ENCODE measurements around the gene TBL1X.
"Not testable (repeated sequence)": the region's sequence is repeated elsewhere in the genome, so short reads cannot be mapped to it uniquely, and the experiment has no call there.

TBL1X gene

DNA sequence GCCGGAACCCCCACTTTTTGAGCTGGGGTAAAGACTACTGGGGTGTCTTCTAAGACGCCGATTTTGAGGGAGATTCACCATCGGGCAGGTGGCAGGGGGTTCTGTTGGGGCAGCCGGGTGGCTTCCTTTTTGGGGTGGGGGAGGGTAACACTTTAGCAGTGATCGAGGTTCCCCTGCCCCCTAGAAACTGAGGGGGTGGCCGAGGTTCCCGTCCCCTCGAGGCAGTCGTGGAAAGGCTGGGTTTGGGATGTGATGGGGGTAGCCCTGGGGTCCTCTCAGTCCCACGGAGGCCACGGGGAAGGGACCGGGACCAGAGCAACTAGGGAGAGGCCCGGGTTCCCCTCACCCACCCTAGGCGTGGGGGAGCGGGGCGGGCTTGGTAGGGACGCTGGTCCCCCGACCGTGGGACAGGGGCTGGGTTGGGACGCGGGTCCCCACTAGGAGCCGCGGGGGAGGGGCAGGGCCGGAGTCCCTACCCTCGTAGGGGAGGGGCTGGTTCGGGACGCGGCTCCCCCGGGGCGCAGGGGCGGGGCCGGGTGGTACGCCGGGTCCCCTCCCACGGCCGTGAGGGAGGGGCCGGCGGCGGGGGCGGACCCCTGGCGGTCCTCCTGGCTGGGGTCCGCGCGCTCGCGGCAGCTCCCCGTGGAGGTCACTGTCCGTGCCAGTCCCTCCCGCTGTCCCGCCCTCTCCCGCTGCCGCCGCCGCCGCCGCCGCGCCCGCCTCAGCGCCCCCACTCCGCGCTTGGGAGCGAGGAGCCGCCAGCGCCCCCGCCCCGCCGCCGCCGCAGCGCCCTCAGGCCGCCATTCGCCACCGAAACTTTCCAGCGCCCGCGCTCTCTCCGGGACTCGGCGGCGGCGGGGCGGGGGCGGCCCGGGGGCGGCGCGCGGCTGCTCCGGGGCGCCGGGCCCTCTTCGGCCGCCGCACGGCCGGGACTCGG is at the start of gene TBL1X:
TBL1X (plus strand) TSS at position 624 of the 937 bp plus-strand sequence. CDS start 188,529 bp downstream, outside the sequence.
- in situ Hi-C loops (cut with HindIII; ENCODE audit: low pct_ligation_motif_present, low pct_unique_long_range_greater_than_20kb, low sequenced_read_pairs), result no loop called here
- DNase-seq, result peak; percentile 63

DNA sequence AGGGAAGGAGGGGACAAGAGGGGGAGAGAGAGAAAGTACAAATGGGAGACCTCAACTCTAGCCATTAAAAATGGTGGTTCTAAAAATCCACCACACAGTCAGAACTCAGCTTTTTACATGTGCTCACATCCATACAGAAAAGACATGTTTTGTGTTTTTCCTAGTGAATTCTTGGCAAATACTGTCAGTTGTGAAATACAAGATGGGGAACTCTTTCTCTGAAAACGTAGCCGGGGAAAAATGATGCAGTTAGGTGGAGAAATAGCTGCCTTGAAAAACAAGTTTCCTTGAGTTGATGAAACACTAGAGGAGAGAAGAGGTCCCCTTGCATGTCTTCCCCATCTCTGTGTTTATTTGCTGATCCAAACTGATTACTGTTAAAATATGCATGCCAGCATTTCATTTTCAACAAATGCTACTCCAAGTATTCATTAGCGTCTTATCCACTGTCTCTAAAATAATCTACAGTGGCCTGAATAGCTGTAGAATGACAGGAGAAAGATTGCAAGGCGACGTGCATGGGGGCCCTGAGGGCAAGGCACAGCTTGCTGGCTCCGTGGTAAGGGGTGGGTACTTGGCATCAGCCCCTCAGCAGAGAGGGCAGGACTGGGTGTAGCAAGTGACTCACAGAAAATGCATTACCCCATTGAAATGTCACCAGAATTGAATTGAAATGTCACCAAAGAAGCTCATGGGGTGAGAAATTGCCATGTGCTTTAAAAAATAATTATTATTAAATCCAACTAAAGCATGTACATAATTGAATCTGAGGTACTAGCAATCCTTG is 48.1 kb upstream of the TBL1X start:
- no peak for DNase-seq
- in situ Hi-C loops (cut with HindIII; ENCODE audit: low pct_ligation_motif_present, low pct_unique_long_range_greater_than_20kb, low sequenced_read_pairs), result no loop called here

DNA sequence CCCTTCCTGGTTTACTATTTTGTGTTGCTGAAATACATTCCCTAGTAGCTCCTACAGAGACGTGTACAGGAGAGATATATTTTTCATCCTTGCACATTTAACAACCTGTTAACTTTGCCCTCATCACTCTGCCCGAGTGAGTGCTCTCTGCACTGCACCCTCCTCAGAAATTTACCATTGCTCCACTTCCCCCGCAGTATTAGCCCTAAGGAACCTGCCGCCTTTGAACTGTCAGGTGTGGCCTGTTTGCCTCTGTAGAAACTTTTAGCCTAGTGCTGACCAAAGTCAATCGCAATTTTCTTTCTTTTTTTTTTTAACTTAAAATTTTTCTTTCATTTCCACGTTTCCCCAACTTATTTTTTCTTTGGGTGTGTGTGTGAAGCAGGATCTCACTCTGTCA is 46.6 kb upstream of the TBL1X start:
- in situ Hi-C loops (cut with HindIII; ENCODE audit: low pct_ligation_motif_present, low pct_unique_long_range_greater_than_20kb, low sequenced_read_pairs), result no loop called here
- DNase-seq, result no peak

DNA sequence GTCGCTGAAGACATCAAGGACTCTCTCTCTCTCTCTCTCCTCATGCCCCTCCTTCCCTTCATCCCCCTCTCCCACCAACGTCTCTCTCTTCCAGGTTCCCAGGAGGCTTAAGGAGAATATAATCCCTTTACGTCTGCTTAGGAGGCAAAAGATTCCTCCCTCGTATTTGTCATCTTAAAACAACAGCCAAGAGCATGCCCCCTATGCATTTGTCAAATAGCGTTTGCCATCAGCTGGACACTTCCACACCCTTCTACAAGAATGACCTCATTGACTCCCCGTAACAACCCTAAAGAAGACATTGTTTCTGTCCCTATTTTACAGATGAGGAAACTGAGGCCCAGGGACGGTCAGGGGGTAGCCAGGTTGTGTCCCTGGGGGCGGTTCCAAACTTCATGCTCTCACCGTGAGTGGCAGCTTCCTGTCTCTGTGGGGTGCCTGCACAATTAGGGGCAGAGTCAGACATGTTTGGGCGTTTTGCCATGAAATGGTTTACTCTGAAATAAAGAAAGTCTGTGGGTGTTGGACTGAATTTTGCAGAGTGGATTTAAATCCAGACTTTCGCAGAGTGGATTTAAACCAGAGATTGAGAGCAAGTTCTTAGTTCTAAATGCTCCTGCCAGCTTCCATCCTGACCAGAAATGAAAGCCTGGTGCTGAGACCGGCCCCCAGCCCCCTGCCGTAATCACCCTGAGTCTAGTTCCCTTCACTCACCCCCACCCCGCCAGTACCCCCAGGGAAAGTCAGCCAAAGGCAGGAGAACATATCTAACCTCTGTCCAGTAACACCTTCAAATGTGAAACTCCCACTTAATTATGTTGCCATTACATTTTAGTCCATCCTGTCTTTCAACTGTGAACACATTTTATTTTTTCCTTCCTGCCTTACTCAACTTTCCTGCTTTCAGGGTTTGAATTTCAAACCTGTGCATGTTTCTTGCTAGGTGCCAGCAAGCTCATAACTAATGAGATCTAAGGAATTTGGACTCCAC is 44.3 kb upstream of the TBL1X start:
- in situ Hi-C loops (cut with HindIII; ENCODE audit: low pct_ligation_motif_present, low pct_unique_long_range_greater_than_20kb, low sequenced_read_pairs), result no loop called here
- DNase-seq, result no peak

DNA sequence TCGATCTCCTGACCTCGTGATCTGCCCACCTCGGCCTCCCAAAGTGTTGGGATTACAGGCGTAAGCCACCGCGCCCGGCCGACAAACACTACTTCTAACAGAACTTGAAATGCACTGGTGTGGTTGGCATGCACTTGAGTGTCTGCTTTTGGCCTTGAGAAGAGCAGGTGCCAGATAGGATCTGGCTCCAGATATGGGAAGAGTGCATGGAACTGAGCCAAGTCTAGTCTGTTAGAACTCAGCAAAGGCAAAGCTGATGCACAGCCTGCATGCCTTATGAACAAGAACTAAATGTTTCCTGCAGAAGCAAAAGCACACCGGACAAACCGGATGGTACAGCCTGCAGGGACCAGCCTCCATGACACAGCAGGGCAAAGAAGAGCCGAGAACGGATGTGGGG is 35.1 kb upstream of the TBL1X start:
- DNase-seq, result no peak
- in situ Hi-C loops (cut with HindIII; ENCODE audit: low pct_ligation_motif_present, low pct_unique_long_range_greater_than_20kb, low sequenced_read_pairs), result no loop called here

DNA sequence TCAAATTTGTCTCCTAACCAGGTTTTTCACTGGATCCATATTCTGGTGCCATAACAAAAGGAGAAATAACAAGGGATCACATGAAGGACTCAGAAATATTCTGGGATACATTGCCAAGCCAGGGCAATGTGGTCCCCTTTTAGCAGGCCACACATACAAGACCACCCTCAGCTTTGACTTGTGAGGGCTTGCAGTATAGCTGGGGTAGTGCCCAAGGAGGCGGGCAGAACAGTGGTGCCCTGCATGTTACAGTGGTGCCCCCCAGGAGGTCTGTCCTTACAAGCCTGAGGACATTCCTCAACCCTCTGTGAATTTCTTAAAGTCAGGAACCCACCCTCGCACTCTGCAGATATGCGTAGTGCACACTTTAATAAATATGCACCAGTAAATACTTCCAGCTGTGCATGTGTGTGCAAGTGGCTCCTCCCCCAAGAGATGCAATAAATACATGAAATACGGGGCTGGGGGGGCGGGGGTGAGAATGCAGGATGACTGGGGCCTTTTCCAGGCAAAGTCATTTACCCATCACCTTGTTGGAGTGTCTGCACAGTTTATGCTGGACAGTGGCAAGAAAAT is 34.4 kb upstream of the TBL1X start:
- no peak for DNase-seq
- in situ Hi-C loops (cut with HindIII; ENCODE audit: low pct_ligation_motif_present, low pct_unique_long_range_greater_than_20kb, low sequenced_read_pairs), result no loop called here

DNA sequence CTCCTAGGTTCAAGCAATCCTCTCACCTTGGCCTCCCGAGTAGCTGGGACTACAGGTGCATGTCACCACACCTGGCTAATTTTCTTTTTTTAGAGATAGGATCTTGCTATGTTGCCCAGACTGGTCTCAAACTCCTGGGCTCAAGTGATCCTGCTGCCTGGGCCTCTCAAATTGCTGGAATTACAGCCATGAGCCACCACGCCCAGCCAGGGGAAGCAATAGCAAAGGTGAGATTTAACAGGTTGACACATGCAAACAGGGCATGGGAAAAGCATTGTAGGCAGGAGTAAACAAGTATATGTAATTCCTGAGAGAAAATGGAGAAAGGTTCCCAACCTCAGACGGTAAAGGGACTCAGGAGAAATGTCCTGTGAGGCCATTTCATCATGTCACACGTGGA is 33.6 kb upstream of the TBL1X start:
- no peak for DNase-seq
- in situ Hi-C loops (cut with HindIII; ENCODE audit: low pct_ligation_motif_present, low pct_unique_long_range_greater_than_20kb, low sequenced_read_pairs), result no loop called here

DNA sequence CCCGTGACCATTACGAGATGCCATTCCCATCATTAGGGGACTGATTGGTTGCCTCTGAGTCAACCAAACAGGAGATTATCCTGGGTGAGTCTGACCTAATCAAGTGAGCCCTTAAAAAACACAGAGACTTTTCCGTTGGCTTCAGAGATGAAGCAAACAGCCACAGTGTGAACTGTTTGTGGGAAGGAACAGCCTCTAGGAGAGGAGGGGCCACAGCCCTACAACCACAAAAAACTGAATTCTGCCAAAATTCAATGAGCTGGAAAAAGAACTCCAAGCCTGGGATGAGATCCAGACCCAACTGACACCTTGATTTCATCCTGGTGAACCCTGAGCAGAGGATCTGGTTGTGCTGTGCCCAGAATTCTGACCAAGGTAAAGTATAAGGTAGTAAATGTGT is 31.3 kb upstream of the TBL1X start:
- no peak for DNase-seq
- in situ Hi-C loops (cut with HindIII; ENCODE audit: low pct_ligation_motif_present, low pct_unique_long_range_greater_than_20kb, low sequenced_read_pairs), result no loop called here

DNA sequence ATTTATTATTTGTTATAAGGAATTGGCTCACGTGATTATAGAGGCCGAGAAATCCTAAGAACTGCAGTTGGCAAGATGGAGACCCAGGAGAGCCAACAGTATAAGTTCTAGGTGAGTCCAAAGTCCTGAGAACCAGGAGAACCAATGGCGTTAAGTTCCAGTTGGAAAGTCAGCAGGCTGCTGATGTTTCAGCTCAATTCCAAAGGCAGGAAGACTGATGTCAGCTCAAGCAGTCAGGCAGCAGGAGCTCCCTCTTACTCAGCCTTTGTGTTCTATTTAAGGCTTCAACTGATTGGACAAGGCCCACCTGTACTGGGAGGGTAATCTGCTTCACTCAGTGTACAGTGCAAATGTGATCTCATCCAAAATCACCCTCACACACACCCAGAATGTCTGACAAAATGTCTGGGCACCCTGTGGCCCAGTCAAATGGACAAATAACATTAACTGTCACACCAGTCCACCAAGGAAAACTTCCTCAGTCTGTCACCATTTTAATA is 30.8 kb upstream of the TBL1X start:
- no peak for DNase-seq
- in situ Hi-C loops (cut with HindIII; ENCODE audit: low pct_ligation_motif_present, low pct_unique_long_range_greater_than_20kb, low sequenced_read_pairs), result no loop called here

DNA sequence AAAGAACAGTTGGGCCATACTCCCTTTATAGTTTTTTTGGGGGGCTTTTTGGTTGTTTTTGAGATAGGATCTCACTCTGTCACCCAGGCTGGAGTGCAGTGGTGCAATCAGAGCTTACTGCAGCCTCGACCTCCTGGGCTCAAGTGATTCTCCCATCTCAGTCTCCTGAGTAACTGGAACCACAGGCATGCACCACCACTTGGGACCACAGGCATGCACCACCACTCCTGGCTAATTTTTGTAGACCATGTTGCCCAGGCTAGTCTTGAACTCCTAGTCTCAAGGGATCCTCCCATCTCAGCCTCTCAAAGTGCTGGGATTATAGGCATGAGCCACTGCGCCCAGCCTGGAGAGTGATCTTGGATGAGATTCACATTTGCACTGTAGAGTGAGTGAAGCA is 29.8 kb upstream of the TBL1X start:
- in situ Hi-C loops (cut with HindIII; ENCODE audit: low pct_ligation_motif_present, low pct_unique_long_range_greater_than_20kb, low sequenced_read_pairs); DNase-seq: not testable (repeated sequence)

DNA sequence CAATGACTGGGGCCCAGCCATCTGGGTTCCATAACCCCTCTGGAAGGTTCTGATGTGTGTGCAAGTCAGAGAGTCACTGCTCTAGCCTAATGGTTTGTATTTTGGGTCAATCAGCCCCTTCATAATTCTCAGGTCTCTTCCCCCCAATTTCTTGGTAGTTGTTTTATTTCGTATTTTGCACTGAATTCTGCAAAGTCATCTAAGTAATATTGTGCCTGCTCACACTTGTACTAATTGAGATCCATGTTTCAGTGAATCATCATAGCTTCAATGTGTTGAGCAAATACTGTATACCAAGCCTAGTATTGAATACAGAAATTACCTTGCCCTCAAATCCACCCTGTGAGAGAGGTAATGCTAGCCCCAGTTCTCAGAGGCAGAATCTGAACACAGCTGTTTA is 28.0 kb upstream of the TBL1X start:
- in situ Hi-C loops (cut with HindIII; ENCODE audit: low pct_ligation_motif_present, low pct_unique_long_range_greater_than_20kb, low sequenced_read_pairs), result no loop called here

DNA sequence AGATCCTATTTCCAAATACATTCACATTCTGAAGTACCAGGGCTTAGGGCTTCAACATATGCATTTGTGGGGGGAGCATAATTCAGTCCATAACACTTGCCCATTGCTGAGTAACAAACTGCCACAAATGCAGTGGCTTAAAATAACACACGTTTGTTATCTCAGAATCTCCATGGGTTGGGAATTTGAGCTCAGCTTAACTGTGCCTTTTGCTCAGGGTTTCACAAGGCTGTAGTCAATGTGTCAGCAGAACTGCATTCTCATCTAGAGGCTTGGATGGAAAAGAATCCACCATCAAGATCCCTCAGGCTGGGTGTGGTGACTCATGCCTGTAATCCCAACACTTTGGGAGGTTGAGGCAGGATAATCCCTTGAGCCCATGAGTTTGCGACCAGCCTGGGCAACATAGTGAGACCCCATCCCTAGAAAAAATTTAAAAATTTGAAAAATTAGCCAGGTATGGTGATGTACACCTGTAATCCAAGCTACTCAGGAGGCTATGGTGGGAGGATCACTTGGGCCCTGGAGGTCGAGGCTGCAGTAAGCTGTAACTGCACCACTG is 25.8 kb upstream of the TBL1X start:
- in situ Hi-C loops (cut with HindIII; ENCODE audit: low pct_ligation_motif_present, low pct_unique_long_range_greater_than_20kb, low sequenced_read_pairs), result no loop called here

More for the DNA sequence above, 28.0 kb upstream of the TBL1X start:
- DNase-seq, result no peak

DNA sequence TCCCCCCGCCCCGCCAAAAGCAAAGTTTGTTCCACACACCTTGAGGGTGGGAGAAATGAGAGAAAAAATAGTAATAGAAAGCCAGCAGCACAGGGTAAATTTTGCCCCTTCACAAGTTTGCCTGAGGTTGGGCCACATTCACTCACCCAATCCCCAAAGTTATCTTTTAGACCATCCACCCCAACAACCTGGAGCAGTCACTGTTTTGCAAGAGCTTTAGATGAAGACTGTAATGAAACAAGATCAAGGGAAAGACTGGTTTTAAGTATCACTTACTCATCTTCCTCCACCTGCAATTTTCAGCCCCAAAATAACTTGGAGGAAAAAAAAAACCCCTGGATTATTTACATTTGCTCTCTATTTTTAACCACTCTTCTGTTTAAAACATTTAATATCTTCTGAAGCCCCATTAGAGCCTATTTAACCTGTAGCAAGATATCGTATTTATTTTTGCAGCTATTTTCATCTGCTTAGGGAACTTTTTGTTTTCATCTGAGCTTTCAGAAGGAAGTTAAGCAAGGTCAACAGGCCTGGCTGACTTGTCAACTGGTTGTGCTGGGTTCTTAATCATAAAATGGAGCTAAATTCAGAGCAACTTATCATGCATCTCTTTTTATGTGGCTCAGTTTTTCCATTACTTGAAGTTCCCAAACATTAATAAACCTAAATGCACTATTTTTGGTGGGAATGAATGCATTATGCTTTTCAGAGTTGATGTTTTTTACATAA is 24.6 kb upstream of the TBL1X start:
- no peak for DNase-seq
- in situ Hi-C loops (cut with HindIII; ENCODE audit: low pct_ligation_motif_present, low pct_unique_long_range_greater_than_20kb, low sequenced_read_pairs), result no loop called here

More for the DNA sequence above, 25.8 kb upstream of the TBL1X start:
- no peak for DNase-seq

DNA sequence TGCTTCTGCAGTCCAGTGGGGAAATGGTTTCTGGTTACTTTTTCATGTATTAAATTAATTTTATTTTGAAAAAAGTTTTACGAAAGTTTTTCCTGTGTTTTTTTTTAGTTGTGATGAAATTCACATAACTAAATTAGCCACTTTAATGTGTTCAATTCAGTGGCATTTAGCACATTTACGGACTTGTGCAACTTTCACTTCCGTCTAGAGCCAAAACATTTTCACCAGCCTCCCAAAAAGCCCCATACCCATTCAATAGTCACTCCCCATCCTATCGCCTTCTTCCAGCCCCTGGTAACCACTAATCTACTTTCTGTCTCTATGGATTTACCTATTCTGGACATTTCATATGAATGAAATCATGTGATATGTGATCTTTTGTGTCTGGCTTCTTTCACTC is 22.8 kb upstream of the TBL1X start:
- DNase-seq, result no peak
- in situ Hi-C loops (cut with HindIII; ENCODE audit: low pct_ligation_motif_present, low pct_unique_long_range_greater_than_20kb, low sequenced_read_pairs), result no loop called here

DNA sequence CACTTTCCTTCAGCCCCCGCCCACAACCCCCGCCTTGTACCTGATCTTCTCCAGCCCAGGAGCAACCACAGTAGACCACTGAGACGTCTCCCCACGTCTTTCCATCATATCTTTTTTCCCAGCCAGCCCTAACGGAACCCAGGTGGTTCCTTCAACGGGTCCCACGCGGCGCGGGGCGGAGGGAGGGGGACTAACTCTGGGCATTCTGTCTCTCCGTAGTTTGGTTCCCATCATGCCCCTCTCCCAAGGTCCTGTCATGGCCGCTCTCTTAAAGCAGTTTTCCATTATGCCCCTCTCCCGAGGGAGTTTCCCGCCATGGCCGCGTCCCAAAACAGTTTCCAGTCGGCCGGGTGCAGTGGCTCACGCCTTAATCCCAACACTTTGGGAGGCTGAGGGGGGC is 21.5 kb upstream of the TBL1X start:
- in situ Hi-C loops (cut with HindIII; ENCODE audit: low pct_ligation_motif_present, low pct_unique_long_range_greater_than_20kb, low sequenced_read_pairs), result no loop called here
- DNase-seq, result no peak

DNA sequence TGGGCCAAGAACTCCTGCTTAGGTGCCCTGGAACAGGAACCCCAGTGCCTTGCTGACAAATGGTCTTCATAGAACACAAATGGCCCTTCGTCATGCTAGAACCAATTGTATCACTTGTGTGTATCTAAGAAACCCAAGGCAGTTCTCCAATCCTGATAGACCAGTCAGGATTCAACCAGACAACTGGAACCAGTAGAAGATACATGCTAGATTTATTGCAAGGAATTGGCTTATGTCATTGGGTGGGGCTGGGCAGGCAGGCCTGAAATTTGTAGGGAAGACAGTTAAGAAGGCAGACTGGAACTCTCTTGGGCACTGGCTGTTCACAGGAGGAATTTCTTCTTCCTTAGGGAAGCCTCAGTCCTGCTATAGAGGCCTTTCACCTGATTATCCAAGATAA is 17.0 kb upstream of the TBL1X start:
- in situ Hi-C loops (cut with HindIII; ENCODE audit: low pct_ligation_motif_present, low pct_unique_long_range_greater_than_20kb, low sequenced_read_pairs), result no loop called here
- no peak for DNase-seq
